Measurements from ENCODE around the gene H3-3A.

DNA sequence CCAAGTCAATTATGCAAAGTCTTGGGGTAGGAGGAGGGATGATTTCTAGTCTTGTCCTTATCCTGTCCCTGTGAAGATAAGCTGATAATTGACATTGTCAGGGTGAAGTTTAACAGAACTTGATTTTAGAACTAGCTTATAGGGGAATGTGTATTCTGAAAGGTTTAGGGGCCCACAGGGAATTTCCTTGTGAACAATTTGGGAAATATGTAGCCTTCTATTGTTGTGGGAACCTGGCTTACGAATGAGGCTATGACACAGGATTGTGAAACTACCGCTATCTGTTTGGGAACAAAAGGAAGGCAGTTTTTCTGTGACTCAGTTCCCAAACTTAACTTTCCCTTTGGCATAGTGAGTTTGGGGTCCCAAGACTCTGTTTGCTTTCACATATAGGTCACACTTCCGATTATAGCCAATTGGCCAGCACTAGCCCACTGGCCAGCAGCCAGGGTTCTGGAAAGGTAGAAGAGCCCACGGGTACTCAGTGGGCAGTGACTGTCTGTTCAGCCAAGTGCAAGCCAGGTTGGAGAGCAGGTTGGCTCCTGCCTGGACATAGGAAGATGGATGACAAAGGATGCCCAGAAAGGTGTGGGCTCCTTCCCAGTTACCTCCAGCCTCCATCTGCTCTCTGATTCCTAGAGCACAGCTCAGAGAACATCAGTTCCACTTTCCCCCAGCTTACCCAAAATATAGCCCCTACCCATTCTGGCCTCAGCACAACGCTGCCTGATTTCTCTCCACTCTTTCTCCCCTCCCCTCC, 35.5 kb downstream of the H3-3A start:
- TF ChIP-seq ERG (CRISPR knock-in tag; IDR thresholded peaks at IDR 0.05): no peak
- TF ChIP-seq IRF2 (CRISPR knock-in tag; IDR thresholded peaks at IDR 0.05; ENCODE audit: borderline replicate concordance, low read depth): no peak
- TF ChIP-seq, protein P1, sequence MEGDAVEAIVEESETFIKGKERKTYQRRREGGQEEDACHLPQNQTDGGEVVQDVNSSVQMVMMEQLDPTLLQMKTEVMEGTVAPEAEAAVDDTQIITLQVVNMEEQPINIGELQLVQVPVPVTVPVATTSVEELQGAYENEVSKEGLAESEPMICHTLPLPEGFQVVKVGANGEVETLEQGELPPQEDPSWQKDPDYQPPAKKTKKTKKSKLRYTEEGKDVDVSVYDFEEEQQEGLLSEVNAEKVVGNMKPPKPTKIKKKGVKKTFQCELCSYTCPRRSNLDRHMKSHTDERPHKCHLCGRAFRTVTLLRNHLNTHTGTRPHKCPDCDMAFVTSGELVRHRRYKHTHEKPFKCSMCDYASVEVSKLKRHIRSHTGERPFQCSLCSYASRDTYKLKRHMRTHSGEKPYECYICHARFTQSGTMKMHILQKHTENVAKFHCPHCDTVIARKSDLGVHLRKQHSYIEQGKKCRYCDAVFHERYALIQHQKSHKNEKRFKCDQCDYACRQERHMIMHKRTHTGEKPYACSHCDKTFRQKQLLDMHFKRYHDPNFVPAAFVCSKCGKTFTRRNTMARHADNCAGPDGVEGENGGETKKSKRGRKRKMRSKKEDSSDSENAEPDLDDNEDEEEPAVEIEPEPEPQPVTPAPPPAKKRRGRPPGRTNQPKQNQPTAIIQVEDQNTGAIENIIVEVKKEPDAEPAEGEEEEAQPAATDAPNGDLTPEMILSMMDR (IDR thresholded peaks at IDR 0.05): no peak
- no peak for TF ChIP-seq CBFB (CRISPR knock-in tag; IDR thresholded peaks at IDR 0.05; ENCODE audit: low read depth)
- TF ChIP-seq, protein P2, sequence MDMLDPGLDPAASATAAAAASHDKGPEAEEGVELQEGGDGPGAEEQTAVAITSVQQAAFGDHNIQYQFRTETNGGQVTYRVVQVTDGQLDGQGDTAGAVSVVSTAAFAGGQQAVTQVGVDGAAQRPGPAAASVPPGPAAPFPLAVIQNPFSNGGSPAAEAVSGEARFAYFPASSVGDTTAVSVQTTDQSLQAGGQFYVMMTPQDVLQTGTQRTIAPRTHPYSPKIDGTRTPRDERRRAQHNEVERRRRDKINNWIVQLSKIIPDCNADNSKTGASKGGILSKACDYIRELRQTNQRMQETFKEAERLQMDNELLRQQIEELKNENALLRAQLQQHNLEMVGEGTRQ (CRISPR knock-in tag; IDR thresholded peaks at IDR 0.05): no peak
- no peak for TF ChIP-seq ZNF219 (CRISPR knock-in tag; IDR thresholded peaks at IDR 0.05; ENCODE audit: borderline replicate concordance)

All from WTC11 (cell line).